ENCODE data around the gene PHF21A.
"Not testable (repeated sequence)": the region's sequence is repeated elsewhere in the genome, so short reads cannot be mapped to it uniquely, and the experiment has no call there.

The PHF21A gene

DNA sequence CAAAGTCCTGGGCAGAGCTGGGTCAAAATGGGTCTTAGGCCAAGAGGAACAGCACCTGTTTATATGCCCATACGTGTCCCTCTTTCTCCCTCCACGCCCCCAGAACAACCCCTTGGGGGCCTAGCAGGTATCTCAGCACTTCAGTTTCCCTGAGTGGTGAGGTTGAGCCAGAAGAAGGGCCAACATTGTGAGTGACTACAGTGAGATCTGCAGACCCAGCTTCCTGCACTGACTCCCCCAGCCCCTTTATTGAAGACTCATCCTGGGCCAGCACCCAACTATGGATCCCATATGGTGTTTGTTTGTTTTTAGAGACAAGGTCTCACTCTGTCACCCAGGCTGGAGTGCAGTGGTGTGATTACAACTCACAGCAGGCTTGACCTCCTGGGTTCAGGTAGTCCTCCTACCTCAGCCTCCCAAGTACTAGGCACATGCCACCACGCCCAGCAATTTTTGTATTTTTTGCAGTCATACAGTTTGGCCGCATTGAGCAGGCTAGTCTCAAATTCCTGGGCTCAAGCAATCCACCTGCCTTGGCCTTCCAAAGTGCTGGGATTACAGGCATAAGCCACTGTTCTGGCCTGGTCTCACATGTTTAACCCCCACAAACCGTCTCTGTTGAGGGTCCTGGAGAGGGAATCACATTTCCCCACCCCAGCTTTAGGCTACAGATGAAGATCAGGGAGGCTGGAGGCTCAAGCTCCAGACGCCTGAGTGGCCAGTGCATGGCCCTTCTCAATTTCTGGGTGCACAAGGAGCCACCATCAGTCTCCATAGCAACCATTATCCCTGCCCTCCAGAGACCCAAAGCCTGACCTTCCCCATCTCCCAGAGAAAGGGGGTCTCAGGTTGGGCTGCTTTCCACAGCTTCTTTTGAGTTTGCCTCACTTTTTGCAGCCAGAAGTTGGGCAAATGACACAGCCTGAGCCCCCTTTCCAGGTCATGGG is 200.4 kb downstream of the PHF21A start:
- DNase-seq: no peak
- in situ Hi-C loops (cut with HindIII; ENCODE audit: low pct_ligation_motif_present, low pct_unique_long_range_greater_than_20kb, low sequenced_read_pairs): no loop called here

DNA sequence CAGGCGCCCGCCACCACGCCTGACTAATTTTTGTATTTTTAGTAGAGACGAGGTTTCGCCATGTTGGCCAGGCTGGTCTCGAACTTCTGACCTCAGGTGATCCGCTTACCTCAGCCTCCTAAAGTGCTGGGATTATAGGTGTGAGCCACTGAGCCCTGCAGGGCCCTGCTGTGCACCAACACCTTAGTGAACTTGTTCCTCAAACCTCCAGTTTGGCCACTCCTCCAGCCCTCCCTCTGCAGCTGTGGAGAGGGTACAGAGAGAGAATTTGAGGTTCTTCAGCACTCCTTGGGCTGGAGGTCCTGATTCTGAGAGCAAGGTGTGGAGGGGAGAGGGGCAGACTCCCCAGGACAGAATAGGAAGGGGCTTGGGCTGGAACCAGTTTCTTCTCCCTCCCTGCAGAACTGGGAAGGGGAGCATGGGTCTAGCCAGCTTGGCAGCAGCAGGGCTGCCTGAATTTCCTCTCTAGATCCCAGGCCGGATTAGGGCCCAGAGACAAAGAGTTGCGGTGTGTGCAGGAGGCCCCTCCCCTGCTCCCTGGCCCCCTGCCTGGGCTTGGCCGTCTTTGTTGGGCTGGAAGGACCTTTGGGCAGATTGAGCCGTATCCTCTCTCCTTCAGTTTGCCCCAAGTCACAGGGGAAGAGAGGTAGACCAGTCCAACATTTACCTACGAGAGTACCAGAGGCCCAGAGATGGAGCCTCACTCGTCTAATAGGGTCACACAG is 201.3 kb downstream of the PHF21A start:
- in situ Hi-C loops (cut with HindIII; ENCODE audit: low pct_ligation_motif_present, low pct_unique_long_range_greater_than_20kb, low sequenced_read_pairs): no loop called here
- no peak for DNase-seq

DNA sequence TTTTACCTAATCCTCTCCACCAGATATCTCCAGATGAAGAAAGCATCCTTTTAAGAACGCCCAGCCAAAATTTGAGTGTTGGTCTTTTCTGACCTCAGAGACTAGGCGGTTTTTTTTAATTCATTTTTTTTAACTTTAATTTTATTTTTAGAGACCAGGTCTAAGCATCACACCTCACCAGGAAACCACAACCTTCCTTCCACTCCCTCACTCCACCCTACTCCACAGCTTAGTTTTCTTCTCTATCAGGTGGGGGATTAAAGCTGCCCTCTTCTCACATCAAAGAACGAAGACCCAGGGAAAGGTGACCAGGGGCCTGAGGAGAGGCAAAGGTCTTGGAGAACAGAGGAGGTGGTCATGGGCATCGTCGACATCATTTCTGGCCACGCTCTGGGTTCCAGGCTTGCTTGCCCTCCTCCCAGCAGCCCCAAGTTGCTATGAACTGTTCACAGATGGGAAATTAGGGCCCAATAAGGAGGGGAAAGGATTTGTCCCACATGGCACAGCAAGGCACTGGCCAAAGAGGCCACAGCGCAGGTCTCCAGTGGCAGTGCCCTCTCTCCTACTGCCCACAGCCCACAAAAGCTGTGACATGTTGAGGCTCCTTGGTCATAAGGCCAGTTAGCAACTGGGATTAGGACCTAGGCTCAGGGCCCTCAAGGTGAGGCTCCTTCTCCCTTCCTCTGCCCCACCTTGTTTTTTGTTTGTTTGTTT is 202.1 kb downstream of the PHF21A start:
- DNase-seq: no peak
- in situ Hi-C loops (cut with HindIII; ENCODE audit: low pct_ligation_motif_present, low pct_unique_long_range_greater_than_20kb, low sequenced_read_pairs): no loop called here

DNA sequence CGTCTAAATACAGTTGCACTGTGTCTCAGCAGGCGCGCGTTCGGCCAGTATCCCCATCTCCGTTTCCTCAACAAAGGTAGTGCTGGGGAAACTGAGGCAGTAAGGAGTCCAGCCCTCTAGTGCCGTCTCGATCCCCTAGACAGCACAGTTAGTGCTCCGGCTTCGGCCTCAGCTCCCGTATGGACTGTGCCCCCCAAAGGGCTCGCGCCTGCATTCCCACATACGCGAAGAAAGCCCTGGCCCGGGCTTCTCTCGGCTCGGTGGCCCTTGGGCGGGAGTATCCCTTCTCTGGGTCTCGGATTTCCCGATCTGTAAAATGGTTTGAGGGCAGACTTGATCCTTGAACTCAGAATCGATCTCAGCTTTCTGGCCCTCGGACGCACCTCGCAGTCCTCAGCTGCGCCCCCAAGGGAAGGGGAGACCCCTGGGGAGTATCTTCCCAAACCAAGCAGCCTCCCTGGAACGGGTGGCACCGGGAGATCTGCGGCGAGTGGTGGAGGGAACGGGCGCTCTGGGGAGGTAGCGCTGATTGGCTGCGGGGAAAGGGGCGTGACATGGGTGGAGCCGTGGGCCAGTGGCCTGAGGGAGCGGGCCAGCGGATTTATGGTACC is 202.8 kb downstream of the PHF21A start:
- in situ Hi-C loops (cut with HindIII; ENCODE audit: low pct_ligation_motif_present, low pct_unique_long_range_greater_than_20kb, low sequenced_read_pairs): no loop called here
- peak; percentile 77 for DNase-seq

DNA sequence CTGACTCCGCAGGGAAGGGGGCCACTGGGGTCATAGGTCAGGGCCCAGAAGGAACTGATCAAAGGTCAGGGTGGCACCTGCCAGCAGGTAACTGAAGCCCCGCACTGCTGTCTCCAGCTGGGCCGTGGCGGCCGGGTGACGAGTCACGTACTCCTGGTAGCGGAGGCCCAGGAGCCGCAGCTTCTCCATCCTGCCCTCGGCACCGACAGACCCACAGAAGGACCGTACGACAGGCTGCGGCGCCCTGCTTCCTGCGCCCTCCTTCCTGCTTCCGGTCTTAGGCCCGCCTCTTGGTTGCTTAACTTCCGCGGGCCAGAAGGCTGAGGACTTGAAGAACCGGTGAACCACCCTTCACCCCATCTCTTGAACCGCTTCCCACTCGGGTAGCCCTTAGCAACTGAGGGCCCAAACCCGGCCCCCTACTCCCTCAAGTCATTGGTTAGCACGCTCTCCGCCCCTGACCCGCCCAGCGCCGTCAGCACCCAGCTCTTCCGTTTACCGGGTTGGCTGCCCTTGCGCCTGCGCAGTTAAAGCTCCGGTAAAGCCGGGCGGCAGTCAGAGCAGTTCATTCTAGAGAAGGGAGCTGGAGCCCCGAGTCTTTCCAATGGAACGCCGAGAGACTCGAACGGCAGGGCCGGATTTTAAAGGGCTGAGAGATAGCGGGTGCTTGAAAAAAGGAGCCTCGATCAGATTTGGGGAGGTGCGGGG is 203.5 kb downstream of the PHF21A start, which contains the start of gene PEX16:
PEX16 (minus strand) TSS at position 255 of the 708 bp plus-strand sequence; CDS start at position 189, 66 bp downstream.
- in situ Hi-C loops (cut with HindIII; ENCODE audit: low pct_ligation_motif_present, low pct_unique_long_range_greater_than_20kb, low sequenced_read_pairs): no loop called here

DNA sequence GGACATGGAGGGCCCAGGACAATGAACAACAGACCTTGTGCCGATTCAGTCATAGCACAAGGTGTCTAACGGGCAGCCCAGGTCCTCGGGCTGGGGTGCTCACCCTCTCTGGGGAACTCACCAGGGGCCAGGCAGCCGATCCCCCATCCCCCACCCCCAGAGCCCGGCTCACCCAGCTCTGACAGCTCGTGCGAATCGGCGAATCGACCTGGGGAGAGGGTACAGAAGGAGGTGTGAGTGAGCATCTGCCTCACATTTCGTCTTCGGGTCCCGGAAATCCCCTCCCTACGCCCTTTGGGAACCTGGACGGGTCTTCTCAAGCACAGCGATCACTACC is 204.0 kb downstream of the PHF21A start:
- in situ Hi-C loops (cut with HindIII; ENCODE audit: low pct_ligation_motif_present, low pct_unique_long_range_greater_than_20kb, low sequenced_read_pairs): no loop called here
- DNase-seq: peak; percentile 8

More for the DNA sequence above, 203.5 kb downstream of the PHF21A start, which contains the start of gene PEX16:
- DNase-seq: peak; percentile 97

DNA sequence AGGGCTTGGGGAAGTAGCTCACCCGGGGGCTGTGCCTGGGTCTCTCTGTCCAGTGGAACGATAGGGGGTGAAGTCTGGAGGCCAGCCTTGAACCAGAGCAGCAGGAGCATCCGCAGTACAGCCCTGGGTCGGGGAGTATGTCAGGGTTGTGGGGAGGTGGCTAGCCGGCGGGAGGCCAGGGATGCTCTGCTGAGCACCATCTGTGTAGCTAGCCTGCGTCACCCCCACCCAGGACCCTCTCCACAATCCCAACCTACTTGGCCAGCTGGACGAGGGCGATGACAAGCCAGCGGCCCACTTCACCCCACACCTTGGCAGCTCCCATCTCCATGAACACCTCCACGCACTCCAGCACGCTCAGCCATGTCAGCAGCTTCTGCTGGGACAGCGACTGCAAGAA is 205.8 kb downstream of the PHF21A start:
- in situ Hi-C loops (cut with HindIII; ENCODE audit: low pct_ligation_motif_present, low pct_unique_long_range_greater_than_20kb, low sequenced_read_pairs): no loop called here
- no peak for DNase-seq

DNA sequence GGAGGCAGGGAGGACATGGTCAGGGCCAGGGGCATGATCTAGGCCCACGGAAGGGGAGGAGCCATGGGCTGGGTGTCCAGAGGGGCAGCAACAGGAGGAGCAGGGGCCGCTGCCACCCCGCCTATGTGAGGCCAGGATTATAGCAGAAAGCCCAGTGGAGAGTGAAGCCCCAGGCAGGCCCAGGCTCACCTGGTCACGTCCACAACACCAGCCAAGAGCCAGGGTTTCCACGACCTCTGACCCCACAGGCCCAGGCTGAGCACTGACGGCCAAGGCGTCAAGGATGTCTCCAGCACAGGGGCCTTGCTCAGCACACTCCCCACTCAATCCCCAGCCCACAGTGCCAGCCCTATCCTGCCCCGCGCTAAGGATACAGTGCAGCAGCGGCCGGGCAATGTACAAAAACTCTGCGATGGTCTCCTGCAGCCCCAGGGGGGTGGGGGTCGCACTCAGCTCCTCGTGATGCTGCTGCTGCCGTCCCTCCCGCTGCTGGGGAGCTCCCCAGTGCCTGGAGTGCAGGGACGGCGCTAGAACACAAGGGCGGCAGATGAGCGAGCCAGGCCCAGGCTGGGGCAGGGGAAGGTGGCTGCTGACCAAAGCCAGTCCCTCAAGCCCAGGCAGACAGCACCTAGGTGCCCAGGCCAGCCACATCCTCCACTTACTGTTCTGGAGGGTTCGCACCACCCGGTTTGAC is 207.2 kb downstream of the PHF21A start:
- in situ Hi-C loops (cut with HindIII; ENCODE audit: low pct_ligation_motif_present, low pct_unique_long_range_greater_than_20kb, low sequenced_read_pairs): no loop called here
- no peak for DNase-seq

DNA sequence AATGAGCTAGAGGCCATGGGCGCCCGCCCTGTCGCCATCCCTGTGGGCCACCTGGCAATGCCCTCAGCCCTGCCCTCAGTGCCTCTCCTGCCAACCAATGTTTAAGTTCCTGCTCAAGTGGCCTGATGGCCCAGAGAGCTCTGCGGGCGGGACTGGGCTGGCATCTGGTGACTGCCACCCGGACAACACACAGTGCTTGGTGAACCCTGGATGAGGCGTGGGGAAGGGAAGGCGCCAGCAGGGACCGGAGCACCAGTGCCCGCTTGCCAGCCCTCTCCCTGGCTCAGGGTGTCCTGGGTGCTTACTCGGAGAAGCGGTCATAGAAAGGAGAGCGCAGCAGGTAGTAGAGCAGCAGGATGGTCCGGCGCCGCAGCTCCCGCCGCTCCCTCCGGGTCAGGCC is 207.7 kb downstream of the PHF21A start:
- DNase-seq: no peak
- in situ Hi-C loops (cut with HindIII; ENCODE audit: low pct_ligation_motif_present, low pct_unique_long_range_greater_than_20kb, low sequenced_read_pairs): no loop called here

DNA sequence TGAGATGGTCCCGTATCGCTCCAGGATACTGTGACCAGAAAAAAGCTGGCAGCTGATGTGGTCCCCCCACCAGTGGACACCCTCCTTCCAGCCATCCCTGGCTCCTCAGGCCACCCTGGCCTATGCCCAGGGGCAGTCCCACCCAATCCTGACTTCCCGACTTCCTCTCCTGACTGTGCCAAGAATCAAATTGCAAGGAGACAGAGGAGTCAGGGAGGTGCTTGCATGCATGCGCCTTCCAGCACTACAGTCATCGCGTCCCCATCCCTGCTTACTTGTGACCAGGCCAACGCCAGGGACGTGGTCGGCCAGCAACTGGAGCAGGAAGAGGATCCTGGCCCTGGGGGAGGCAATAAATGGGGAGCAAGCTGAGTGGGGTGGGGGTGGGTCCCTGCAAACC is 210.6 kb downstream of the PHF21A start:
- DNase-seq: no peak
- in situ Hi-C loops (cut with HindIII; ENCODE audit: low pct_ligation_motif_present, low pct_unique_long_range_greater_than_20kb, low sequenced_read_pairs): no loop called here

DNA sequence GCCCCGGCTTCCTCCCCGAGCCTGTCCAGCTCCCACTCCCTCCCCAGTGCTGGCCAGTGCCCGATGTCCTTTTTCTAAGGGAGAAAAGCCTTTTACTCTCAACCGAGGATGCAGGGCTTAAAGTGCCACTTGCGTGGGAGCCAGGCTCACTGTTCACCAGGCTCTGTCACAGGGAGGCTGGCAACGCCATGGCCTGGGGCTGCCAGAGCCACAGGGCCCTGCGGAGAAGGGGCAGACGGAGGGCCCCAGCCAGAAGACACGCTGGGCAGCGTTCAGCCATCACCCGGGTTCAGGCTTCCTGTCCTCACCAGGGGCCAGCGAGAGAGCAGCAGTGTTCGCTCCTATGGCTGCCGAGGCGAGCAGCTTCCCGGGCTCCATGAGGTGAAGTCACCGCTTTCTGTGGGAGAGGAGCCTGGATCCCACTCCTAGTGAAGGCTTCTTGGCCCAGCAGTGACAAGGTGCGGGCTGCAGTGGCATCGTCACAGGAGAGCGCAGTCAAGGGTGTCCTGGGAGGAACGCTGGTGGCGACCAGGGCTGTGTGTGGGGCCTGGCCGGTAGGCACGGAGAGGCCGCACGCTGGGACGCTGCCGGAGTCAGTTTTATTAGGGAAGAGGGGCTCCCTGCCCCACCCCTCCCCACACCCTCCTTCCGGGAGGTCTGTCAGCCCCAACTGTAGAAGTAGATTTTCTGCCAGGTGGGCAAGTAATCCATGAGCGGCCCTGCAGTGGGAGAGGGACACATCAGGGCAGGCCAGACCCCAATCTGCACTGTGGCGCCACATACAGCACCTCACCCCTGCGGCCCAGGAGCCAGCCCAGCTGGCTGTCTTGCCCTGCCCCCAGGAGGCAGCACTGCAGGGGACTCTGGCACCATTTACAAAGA is 211.4 kb downstream of the PHF21A start:
- no peak for DNase-seq
- in situ Hi-C loops (cut with HindIII; ENCODE audit: low pct_ligation_motif_present, low pct_unique_long_range_greater_than_20kb, low sequenced_read_pairs): no loop called here

DNA sequence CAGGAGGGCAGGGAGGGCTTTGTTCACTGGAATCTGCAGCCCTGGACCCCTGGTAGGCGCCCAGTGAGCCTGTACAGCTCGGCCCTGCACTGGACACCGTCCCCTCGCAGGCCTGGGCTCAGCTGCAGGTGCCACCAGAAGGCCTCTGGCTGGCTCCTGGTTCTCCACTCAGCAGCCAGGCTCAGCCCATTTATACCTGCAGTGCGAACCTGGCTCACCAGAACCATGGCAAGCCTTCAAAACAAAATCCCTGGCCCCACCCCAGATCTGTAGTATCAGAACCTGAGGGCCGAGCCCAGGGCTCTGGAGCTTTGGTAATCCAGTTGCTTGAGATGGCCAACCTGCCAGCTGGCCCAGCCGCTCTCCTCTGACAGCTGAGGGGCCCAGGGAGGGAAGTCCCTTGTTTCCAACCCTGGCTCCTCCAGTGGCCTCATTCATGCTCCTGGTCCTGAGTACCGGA is 213.3 kb downstream of the PHF21A start:
- in situ Hi-C loops (cut with HindIII; ENCODE audit: low pct_ligation_motif_present, low pct_unique_long_range_greater_than_20kb, low sequenced_read_pairs): no loop called here
- no peak for DNase-seq

DNA sequence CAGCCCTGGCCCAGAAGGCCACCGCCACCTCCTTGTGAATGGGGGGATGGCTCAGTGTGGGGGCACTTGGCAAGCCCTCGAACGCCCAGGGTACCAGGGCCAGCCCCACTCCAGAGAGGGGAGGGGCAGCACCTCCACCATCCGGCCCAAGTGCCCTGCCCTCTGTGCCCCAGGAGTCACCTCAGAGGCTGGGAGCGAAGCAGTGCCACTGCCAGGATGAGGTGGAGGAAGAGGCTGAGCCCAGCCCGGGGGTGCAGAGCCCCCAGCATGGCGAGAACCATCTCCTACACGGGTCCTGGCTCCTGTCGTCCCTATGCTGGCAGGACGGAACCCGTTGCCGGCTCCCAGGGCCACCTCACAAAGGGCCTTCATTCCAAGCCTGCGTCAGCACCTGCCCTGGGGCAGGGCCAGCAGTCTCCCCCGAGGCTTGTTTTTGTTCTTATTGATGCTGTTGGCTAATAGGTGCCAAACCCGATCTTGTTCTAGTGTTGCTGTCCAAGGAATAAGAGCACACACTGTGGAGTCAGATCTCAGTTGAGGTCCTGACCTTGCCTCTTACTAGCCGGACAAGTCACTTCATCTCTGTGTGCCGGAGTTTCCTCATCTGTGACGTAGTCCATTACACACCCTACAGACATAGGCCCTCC is 214.2 kb downstream of the PHF21A start, which contains the start of gene FREY1:
FREY1 (minus strand) TSS at position 307 of the 647 bp plus-strand sequence; CDS start at position 281, 26 bp downstream.
- in situ Hi-C loops (cut with HindIII; ENCODE audit: low pct_ligation_motif_present, low pct_unique_long_range_greater_than_20kb, low sequenced_read_pairs): no loop called here
- no peak for DNase-seq

DNA sequence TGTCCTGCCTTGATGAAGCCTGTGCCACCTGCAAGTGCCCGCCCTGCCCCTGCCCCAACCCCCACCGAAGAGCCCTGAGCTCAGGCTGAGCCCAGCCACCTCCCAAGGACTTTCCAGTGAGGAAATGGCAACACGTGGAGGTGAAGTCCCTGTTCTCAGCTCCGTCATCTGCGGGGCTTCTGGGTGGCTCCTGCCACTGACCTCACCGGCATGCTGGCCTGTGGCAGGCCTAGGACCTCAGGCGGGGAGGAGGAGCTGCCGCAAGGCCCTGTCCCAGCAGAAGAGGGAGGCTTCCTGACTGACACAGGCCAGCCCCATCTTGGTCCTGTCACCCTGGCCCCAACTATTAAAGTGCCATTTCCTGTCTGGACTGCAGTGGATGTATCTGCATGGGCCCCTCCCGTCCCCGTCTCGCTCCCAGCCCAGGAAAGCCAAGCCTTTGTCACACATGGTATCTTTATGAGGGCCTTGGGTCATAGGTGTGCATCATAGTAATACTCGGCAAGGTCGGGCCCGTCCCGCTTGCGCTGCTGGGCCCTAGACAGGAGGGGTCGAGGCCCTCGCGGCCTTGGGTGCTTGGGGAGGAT is 215.1 kb downstream of the PHF21A start:
- DNase-seq: no peak
- in situ Hi-C loops (cut with HindIII; ENCODE audit: low pct_ligation_motif_present, low pct_unique_long_range_greater_than_20kb, low sequenced_read_pairs): no loop called here

DNA sequence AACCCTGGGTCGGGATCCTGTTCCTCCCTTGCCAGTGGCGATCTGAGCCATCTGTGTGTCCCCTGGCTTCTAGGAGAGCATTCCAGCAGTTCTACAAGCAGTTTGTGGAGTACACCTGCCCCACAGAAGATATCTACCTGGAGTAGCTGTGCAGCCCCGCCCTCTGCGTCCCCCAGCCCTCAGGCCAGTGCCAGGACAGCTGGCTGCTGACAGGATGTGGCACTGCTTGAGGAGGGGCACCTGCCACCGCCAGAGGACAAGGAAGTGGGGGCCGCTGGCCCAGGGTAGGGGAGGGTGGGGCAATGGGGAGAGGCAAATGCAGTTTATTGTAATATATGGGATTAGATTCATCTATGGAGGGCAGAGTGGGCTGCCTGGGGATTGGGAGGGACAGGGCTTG is 215.7 kb downstream of the PHF21A start:
- DNase-seq; in situ Hi-C loops (cut with HindIII; ENCODE audit: low pct_ligation_motif_present, low pct_unique_long_range_greater_than_20kb, low sequenced_read_pairs): not testable (repeated sequence)

DNA sequence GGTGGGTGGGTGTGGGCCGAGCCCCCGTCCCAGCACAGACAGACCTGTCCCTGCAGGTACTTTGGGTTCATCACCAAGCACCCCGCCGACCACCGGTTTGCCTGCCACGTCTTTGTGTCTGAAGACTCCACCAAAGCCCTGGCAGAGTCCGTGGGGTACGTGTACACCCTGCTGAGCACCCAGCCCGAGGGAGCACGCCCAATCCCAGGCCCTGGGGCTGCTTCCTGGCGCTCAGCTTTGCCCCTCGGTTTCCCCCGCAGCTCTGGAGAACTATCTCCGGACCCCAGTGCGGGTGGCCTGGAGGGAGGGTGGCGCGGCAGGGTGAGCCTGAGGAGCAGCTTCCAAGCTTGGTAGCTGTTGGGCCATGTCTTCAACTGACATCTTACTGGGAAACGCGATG is 216.2 kb downstream of the PHF21A start:
- in situ Hi-C loops (cut with HindIII; ENCODE audit: low pct_ligation_motif_present, low pct_unique_long_range_greater_than_20kb, low sequenced_read_pairs): no loop called here
- DNase-seq: no peak
